GM19463 (cell line): ENCODE results near the gene TOPBP1.
"Not testable (repeated sequence)": the region's sequence is repeated elsewhere in the genome, so short reads cannot be mapped to it uniquely, and the experiment has no call there.

Source experiments
- ATAC-seq: cut with Tn5 transposase; IDR thresholded peaks from one replicate; pipeline ENCODE4 v1.9.1; 2021; ENCODE audit warnings: mild to moderate bottlenecking, moderate library complexity; ENCODE audit not compliant: unreplicated experiment

TOPBP1 gene

DNA sequence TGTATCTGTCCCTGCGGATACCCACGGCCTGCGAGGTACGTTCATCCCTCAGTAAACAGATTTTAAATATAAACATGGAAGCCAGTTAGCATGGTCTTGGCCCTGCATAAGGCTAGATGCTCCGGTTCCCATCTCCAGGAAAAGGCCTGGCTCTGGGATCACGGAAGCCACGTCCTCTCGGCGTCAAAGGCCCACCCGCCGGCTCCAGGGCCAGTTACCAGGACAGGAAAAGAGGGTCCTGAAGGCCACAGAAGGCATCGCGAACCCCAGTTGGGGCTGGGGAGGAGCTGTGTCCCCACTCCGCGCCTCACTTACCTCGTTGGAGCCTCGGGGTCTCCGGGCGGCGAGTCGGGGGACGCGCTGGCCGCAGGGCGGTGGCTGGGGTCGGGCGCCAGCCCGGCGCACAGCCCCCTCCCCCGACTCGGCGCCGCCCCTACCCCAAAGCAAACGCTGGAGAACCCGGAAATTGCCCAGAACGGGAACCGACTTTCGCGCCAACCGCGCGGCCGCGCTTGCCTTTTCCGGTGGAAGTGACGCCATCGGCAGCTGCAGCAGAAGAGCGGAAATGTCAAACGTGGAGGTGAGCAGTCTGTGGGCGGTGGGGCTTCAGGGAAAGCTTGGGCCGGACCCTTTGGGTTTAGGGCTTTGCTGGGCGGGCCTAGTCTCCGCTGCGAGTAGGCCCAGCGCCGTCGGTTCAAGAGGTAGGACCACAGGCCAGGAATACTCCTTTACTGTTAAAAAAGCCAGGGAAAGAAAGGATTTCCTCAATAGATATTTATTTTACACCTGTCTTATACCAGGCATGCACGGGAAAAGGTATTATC is at the start of gene TOPBP1:
Gene TOPBP1, minus strand, starts transcription at position 488 of the 824 bp plus-strand sequence. CDS start 814 bp downstream, outside the sequence.
- peak; percentile 91 for ATAC-seq

DNA sequence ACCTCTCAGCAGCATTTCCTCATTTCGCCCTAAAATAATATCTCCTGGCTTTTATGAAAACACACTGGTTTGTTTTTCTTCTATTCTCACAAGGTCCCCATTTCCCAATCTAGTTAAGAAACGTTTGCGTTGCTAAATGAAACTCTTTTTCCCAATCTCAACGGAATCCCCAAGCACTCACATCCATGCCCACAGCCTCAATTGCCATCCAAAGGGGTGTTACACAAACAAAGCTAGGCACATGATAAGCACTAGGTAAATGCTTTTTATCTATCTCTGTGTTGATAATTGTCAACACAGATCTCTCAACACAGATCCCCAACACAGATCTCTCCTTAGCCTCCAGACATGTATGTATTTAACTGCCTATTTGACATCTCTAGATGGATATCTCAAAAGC is 49.3 kb upstream of the TOPBP1 start:
- ATAC-seq, result no peak

DNA sequence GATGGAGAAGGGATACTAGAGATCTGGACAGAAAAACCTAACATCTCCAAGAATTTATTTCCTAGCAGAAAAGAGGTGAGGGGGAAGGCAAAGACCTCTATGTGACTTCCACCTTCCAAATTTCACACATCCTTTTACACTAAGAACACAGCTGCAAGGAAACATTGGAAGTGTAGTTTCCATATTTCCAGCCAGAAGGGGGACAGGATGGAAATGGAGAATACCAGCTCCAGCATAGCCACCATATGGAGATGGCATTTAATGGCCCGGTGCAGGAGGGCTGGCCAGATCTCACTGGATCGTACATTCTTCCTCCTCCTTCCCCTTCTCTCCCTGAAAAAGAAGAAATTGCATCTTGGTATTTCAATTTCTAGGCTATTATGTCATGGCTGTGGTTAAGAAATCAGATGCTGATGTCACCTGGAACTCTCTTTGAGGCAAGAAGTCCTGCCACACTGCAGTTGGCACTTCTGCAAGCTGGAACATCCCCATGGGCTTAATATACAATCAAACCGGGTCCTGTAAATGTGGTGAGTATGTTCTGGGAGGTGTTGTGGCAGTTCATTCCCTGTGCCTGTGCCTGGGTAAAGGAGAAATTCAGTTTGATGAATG is 47.5 kb upstream of the TOPBP1 start:
- no peak for ATAC-seq

DNA sequence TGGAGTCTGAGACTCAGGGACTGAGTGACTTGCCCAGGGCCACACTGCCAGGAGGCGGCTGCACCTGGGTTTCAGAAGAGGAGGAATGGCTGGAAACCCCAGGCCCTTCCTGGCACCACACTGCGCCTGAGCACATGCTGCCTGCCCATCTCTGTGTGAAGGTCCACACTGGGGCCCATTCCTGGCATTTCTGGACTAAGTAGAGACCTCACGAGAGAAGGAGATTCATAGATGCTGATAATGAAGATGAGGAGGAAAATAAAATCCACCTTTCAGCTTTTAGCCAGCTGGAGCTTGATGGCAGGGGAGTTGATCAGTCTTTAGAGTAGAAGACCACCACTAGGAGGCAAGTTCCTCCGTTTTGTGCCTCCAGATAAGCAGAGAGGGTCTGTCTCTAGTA is 44.3 kb upstream of the TOPBP1 start:
- no peak for ATAC-seq

DNA sequence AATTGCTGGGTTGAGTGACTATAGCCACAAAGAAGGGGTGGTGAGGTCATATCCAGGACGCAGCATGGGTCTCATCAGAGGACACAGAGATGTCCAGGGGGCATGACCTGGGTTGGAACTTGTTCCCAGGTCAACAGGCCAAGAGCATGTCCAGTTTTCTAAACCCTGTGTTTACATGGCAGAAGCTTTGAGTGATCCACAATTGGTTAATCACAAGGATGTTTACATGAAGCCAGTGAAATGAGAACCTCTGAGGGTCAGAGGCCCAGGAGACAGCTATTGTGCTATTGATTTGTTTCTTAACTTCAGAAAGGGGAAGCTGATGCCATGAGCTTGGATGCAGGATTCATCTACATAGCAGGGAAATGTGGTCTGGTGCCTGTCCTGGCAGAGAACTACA is 42.2 kb upstream of the TOPBP1 start:
- ATAC-seq, result no peak

DNA sequence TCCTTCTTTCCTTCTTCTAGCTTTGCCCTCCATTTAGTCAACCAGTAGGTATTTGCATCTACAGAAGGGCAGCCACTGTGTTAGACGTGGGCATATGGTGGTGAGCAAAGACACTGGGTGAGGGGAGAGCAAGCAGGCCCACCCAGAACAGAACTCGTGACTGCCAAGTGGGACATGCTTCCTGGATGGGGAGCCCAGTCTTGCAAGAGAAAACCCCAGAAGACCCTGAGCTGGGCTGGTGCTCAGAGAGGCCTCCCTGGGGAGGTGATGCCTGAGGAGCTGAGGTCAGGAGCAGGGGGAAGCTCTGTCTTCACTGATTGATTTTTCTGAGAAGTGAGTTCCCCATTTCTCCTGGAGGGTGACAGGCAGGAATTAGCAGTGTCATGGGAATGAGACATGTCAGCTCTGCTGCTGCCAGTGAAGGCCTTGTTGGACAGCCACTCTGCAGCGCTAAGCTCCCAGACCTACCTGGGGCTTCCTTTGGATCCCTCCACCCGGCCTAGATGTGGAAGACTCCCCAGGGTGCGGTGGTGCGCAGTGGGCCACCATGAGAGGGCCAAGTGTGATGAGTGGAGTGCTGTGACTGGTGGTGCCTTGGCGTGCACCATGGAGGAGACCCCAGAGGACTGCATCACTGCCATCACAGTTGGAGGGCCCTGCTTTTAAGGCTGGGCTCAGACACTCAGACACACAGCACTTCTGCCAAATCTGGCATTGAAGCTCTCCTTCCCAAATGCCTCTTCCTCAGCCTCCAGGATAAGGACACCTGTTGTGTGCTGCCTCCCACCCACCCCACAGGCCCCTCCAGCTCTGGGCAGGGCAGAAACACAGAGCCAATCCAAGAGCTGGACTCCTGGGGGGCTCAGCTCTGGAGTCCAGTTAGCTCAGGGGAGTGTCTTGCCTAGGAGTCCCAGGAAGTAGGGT is 40.0 kb upstream of the TOPBP1 start:
- no peak for ATAC-seq

DNA sequence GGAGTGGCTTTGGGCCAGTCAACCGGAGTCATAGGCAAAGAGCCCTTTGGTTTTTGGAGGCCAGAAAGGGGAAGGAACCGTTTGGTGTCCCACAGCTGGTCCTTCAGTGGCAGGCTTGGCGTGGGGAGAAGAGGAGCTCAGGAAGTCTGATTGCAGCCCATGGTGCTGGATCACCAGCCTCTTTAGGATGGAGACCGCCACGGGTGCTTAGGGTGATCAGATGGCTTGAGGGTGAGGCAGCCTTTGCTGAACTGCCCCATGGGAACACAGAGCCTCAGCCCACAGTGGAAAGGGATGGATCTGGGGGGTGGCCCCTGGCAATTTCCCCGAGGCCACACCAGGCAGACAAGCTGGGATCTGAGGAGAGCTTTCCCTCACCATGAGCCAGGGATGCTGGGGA is 38.6 kb upstream of the TOPBP1 start:
- no peak for ATAC-seq

DNA sequence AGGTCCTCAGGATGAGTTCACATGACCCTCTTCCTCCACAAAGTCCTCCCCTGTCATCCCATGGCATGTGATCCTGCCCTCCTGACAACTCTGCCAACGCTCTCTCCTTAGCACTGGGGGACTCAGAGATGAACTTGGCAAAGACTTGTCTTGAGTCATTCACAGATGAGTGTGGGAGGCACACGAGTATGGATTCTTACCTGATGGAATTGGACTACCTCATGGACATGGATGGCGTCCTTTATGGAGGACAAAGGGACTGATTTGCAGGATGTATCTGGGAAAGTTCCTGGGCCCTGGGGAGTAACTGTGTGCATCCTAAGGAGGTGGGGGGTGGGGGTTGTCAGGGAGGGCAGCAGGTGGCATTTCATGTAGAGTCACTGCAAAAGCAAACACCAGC is 38.2 kb upstream of the TOPBP1 start:
- ATAC-seq, result no peak

DNA sequence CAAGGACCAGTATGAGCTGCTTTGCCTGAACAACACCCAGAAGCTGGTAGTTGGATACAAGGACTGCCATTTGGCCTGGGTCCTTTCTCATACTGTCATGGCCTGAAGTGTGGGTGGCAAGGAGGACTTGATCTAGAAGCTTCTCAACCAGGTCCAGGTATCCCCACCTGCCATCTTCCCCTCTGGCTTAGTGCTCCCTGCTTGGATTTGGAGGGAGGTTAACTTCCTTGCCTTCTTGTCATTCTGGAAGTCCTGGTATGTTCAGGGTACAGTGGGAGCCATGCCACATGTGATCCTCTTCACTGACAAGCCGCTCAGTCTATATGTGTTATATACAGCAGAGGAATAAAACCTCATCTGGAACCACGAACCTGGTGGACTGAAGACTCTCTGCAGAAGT is 37.7 kb upstream of the TOPBP1 start:
- no peak for ATAC-seq

DNA sequence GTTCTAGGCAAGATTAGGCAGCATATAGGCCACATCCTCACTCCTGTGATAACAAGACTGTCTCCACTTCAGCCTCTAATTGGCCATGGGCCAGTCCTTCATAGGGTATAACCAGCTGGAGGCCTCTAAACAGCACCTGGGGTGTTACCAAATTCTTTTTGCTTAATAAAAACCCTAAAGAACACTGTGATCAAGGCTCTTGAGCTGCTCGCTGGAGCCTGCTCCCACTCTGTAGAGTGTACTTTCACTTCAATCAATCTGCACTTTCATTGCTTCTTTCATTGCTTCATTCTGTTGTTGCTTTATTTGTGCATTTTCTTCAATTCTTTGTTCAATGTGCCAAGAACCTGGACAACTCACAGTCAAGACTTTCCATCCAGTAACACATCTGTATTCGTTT is 36.2 kb upstream of the TOPBP1 start:
- ATAC-seq, result no peak

DNA sequence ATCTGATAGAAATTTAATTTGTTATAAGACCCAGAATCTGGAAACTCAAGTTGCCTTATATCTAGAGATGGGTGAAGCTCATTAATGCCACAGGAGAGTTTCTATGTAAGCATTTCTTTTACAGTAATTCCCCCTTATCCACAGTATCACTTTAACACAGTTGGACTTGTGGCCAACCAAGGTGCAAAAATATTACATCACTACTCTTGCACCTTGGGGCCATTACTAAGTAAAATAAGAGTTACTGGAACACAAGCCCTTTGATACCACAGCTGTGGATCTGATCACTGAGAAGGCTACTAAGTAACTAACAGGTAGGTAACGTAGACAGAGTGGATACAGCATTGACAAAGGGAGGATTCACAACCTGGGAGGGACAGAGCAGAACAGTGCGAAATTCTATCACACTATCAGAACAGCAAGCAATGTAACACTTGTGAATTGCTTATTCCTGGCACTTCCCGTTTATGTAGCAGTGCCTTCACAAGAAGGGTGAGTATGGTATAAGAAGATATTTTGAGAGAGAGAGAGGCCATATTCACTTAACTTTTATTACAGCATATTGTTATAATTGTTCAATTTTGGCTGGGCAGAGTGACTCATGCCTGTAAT is 33.9 kb upstream of the TOPBP1 start:
- ATAC-seq, result no peak

DNA sequence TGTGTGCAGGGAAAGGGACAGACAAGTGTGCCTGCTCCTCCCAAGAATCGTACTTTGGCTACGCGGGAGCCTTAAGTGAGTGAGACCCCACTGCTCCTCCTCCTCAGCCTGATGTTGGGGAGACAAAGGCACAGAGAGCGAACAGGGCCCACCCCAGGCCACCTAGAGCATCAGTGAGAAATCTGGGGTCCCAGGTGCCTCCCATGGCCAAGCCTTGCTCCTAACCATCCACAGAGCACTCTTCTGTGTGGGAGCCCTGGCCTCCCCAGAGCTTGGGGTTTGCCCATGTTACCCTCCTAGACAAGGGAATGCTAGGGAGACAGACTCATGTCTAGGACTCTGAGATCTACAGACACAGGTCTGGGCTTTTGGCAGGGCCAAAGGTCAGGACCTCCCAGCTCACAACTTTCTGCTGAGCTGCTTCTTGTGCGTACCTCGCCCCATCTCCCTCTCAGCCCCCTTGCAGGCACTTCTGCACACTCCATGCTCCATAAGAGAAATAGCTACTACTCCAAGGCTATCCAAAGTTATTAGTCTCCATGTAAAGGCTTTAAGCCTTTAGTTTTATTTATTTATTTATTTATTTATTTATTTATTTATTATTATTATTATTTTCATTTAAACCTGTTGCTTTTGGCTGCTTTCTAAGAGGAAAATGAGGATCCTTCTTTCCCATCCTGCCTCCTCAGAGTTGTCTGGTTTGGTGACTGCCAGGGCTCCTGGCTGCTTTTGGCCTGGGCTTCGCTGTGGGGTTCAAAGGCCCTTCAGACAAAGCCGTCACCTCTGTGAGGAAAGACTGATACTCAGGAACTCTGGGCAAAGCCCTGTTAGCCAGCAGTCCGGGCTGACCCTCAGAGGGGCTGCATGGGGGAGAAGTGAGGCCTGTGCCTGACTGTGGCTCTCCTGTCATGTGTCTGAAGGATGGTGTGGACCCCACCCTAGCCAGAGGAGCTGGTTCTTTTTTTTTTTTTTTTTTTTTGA is 32.8 kb upstream of the TOPBP1 start:
- ATAC-seq, result no peak

DNA sequence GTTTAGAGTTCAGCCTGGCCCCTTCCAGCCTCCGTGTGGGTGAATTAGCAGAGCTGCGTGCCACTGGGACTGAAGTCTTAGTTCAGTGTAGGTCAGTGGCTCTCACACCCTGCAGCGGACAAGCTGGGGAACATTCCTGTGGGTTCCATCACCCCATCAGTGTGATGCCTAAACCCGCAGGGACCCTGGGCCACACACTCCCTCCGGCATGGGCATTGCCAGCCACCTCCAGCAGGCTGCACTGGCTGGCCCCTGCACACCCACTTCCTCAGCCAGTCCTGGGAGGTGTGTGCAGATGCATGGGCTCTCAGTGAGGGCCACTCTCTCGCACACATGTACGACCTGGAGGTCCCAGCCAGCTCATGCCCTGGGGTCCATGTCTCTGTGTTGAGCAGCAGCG is 32.1 kb upstream of the TOPBP1 start:
- ATAC-seq, result no peak

DNA sequence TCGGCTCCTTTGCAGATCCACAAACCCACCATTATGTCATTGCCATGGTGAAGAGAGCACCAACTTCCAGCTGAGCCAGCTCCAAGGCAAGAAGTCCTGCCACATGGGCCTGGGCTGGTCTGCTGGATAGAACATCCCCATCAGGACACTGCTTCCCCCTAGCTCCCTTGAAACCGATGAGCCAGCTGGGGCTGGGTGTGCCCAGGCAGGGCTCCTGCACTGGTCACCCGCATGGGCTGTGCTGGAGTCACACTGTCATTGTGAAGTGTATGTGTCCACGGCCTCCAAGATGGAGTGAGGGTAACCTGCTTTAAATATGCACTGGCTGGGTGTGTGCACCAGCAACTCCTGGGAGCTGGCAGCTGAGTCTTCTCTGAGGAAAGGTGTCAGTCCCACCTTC is 31.0 kb upstream of the TOPBP1 start:
- no peak for ATAC-seq

DNA sequence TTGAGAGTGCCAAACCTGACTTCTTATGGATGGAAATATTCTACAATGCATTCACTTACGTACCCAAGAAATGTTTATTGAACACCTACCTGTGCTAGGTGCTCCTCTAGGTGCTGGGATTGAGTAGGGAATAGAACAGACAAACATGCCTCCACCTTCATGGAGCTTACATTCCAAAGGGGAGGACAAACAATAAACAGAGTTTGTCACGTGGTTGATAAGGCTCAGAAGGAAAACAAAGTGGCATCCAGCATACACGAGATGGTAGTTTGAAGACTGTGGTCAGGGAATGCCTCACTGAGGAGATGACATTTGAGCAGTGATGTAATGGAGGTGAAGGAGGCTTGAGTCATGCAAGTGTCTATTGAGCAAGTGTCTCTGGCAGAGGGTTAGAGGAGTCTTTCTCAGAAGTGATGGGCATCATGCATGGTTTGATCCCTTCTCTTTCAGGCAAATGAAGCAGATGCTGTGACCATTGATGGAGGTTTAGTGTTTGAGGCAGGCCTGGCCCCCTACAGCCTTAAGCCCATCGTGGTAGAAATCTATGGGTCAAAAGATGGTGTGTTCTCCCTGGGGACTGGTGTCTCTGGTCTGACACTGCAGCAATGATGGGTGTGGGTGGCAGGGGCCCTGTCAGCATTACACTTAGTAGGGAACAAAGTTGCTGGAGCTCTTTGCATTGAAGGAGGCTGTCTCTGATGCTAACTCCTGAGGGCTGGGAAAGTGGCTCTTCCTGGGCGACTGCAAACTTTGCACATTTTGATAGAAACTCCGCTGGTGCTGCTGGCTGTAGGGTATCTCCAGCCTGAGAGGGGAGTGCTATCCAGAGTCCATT is 29.7 kb upstream of the TOPBP1 start:
- ATAC-seq, result no peak

DNA sequence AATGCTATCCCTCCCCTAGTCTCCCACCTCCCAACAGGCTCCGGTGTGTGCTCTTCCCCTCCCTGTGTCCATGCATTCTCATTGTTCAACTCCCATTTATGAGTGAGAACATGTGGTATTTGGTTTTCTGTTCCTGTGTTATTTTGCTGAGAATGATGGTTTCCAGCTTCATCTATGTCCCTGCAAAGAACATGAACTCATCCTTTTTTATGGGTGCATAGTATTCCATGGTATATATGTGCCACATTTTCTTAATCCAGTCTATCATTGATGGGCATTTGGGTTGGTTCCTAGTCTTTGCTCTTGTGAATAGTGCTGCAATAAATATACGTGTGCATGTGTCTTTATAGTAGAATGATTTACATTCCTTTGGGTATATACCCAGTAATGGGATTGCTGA is 16.3 kb upstream of the TOPBP1 start:
- ATAC-seq, result not testable (repeated sequence)

DNA sequence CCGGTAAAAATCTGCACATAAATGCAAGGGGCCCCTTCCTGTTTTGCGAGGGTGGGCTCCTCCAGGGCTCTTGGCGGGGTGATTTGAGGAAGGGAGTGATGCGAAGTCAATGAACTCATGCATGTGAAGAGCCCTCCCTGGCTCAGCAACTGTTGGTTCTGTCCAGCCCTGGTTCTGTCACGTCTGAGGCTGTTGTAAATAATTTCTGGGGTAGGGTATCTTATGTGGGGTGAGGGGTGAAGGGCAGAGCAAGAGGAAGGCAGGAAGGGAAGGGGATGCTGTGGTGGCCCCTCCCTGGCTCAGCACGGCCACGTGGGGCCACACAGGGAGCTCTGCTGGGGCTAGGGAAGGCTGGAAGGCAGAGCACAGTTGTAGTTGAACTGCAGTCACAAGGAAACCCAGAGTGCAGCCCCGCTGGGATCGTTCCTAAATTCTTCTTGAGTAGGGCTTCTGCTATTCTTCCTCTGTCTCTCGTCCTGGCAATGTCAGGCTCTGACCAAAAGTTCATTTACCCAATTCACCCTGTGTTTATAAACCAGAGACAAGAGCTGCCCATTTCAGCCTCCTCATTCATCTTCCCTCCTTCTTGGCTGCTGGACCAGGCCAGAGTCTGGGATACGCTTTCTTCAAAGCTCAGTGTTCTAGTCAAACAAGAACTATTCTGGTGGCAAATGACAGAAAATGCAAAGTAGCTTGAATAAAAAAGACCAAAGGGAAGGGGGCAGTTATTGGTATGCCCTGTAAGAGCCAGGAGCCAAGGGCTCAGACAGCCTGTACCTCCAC is 14.8 kb upstream of the TOPBP1 start:
- ATAC-seq, result no peak

DNA sequence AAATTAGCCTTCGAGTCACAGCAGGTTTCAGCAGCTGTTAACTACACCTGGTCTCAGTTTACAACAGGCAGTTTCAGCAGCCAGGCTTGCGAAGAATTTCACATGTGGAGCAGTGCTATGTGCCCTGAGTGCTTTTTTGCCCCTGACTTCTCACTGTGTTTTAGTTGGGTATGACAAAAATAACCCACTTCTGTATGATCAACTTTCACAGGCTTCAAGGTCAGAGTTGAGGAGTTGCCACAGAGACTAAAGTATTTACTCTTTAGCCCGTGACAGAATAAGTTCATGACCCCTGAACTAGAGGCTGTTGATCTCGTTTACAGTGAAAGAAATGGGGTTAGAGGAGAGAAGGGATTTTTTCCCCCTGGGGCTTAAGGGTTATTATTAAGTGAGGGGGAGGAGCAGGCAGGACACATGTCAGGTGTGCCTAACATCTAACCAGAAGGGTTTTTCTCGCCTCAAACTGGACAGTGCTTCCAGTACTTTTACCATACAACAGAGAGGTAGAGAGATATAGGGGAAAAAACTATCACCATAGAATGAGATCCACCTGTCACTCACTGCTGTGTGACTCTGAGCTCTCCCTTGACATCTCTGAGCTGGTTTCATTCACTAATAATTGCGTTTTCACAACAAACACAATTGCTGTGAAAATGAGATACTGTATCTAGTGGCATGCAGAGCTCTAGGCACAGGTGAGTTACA is 14.0 kb upstream of the TOPBP1 start:
- ATAC-seq, result peak; percentile 77
